Ectodermal cell (in vitro differentiated cells): Measurements from ENCODE around the gene EVX2.

Source experiments
- H3K27ac ChIP-seq: 2 replicates; pipeline ENCODE4 v1.7.0; 2013; ENCODE audit warnings: mild to moderate bottlenecking, low read depth, low read length; ENCODE audit not compliant: insufficient read depth, poor library complexity, severe bottlenecking
- H3K27me3 ChIP-seq: 2 replicates; pipeline ENCODE4 v1.7.0; 2013; ENCODE audit warnings: mild to moderate bottlenecking, low read length; ENCODE audit not compliant: insufficient read depth, control insufficient read depth, poor library complexity, severe bottlenecking
- H3K36me3 ChIP-seq: one replicate; pipeline ENCODE4 v1.7.0; 2013; ENCODE audit warnings: low read length; ENCODE audit not compliant: control insufficient read depth, insufficient read depth
- H3K4me1 ChIP-seq: one replicate; pipeline ENCODE4 v1.7.0; 2013; ENCODE audit warnings: low read length; ENCODE audit not compliant: control insufficient read depth, insufficient read depth
- H3K4me3 ChIP-seq: 2 replicates; pipeline ENCODE4 v1.7.0; 2013; ENCODE audit warnings: low read depth, low read length, control low read depth; ENCODE audit not compliant: insufficient read depth
- H3K9me3 ChIP-seq: 2 replicates; pipeline ENCODE4 v1.7.0; 2013; ENCODE audit warnings: mild to moderate bottlenecking, low read length, moderate library complexity; ENCODE audit not compliant: control insufficient read depth
- WGBS, 2 experiments: methylation state at CpG; one replicate each; pipeline ENCODE4 v1.1.7; 2013; ENCODE audit warnings: missing lambda C conversion rate in 2 of 2; 5-methylcytosine and 5-hydroxymethylcytosine counted together

EVX2 gene

GRCh38 chr2:176122052-176122682 lies 38.4 kb upstream of the EVX2 start:
- 1 to 2% methylated on average over 44 of the region's 47 CpGs for WGBS, 2 experiments
- Histone ChIP-seq H3K36me3 (no peaks in the 10 kb centered on the region), H3K4me1 (no peaks in the 10 kb centered on the region), H3K9me3 (no peaks in the 10 kb centered on the region), H3K4me3 (peak overlapping the region; percentile 24), H3K27me3 (peaks cover 100% of the 10 kb centered on the region), H3K27ac (no peak overlapping the region)

GRCh38 chr2:176121190-176122051 lies 37.7 kb upstream of the EVX2 start:
- Histone ChIP-seq H3K4me3 (no peak overlapping the region), H3K4me1 (no peaks in the 10 kb centered on the region), H3K27ac (no peak overlapping the region), H3K36me3 (no peaks in the 10 kb centered on the region), H3K27me3 (peaks cover 100% of the 10 kb centered on the region), H3K9me3 (no peaks in the 10 kb centered on the region)
- 5 to 6% methylated on average over 53 of the region's 53 CpGs for whole genome bisulfite sequencing, 2 experiments

GRCh38 chr2:176120364-176121189 lies 36.8 kb upstream of the EVX2 start:
- H3K36me3 ChIP-seq, result no peaks in the 10 kb centered on the region
- H3K4me3 ChIP-seq, result no peak overlapping the region
- no peaks in the 10 kb centered on the region for H3K9me3 ChIP-seq
- 22 to 25% methylated on average over 13 of the region's 13 CpGs for WGBS, 2 experiments
- H3K27ac ChIP-seq, result no peak overlapping the region
- H3K27me3 ChIP-seq, result peaks cover 100% of the 10 kb centered on the region
- H3K4me1 ChIP-seq, result no peaks in the 10 kb centered on the region

- Histone ChIP-seq H3K27ac (no peak overlapping the region), H3K4me3 (no peak overlapping the region), H3K9me3 (no peaks in the 10 kb centered on the region), H3K27me3 (peaks cover 100% of the 10 kb centered on the region), H3K36me3 (no peaks in the 10 kb centered on the region), H3K4me1 (no peaks in the 10 kb centered on the region)
- 16 to 17% methylated on average over 24 of the region's 24 CpGs for WGBS, 2 experiments
Measured at GRCh38 chr2:176118601-176119339, 35.0 kb upstream of the EVX2 start.

GRCh38 chr2:176117823-176118371 lies 34.1 kb upstream of the EVX2 start:
- Histone ChIP-seq H3K27me3 (peaks cover 100% of the 10 kb centered on the region), H3K9me3 (no peaks in the 10 kb centered on the region), H3K4me1 (no peaks in the 10 kb centered on the region), H3K27ac (no peak overlapping the region), H3K4me3 (no peak overlapping the region), H3K36me3 (no peaks in the 10 kb centered on the region)
- 54 to 56% methylated on average over 11 of the region's 11 CpGs for WGBS, 2 experiments

GRCh38 chr2:176117162-176117822 lies 33.5 kb upstream of the EVX2 start:
- WGBS, 2 experiments, result 70 to 71% methylated on average over 40 of the region's 40 CpGs
- no peaks in the 10 kb centered on the region for H3K9me3 ChIP-seq
- H3K27me3 ChIP-seq, result peaks cover 100% of the 10 kb centered on the region
- H3K4me1 ChIP-seq, result no peaks in the 10 kb centered on the region
- H3K4me3 ChIP-seq, result no peak overlapping the region
- no peaks in the 10 kb centered on the region for H3K36me3 ChIP-seq
- no peak overlapping the region for H3K27ac ChIP-seq

- no peaks in the 10 kb centered on the region for H3K4me1 ChIP-seq
- WGBS, 2 experiments, result 4 to 5% methylated on average over 66 of the region's 66 CpGs
- H3K4me3 ChIP-seq, result no peak within 1 kb of the TSS
Measured at GRCh38 chr2:176115883-176116813, 32.4 kb upstream of the EVX2 start, which contains the start of gene HOXD10. HOXD10 (plus strand) TSS chr2:176116778; CDS start chr2:176116834, 56 bp downstream.

GRCh38 chr2:176114930-176115625 lies 31.3 kb upstream of the EVX2 start:
- 8 to 27% methylated on average over 10 to 15 of the region's 16 CpGs for WGBS, 2 experiments
- no peaks in the 10 kb centered on the region for H3K36me3 ChIP-seq

More at GRCh38 chr2:176115883-176116813, 32.4 kb upstream of the EVX2 start, which contains the start of gene HOXD10:
- no peaks in the 10 kb centered on the region for H3K9me3 ChIP-seq
- H3K27ac ChIP-seq, result no peak within 1 kb of the TSS
- H3K27me3 ChIP-seq, result peaks cover 100% of the 10 kb centered on the region
- no peaks in the 10 kb centered on the region for H3K36me3 ChIP-seq

More at GRCh38 chr2:176114930-176115625, 31.3 kb upstream of the EVX2 start:
- Histone ChIP-seq H3K4me1 (no peaks in the 10 kb centered on the region), H3K27ac (no peak overlapping the region), H3K4me3 (no peak overlapping the region), H3K9me3 (no peaks in the 10 kb centered on the region), H3K27me3 (peaks cover 100% of the 10 kb centered on the region)
